ENCODE results near the gene SPAG6.

DNA sequence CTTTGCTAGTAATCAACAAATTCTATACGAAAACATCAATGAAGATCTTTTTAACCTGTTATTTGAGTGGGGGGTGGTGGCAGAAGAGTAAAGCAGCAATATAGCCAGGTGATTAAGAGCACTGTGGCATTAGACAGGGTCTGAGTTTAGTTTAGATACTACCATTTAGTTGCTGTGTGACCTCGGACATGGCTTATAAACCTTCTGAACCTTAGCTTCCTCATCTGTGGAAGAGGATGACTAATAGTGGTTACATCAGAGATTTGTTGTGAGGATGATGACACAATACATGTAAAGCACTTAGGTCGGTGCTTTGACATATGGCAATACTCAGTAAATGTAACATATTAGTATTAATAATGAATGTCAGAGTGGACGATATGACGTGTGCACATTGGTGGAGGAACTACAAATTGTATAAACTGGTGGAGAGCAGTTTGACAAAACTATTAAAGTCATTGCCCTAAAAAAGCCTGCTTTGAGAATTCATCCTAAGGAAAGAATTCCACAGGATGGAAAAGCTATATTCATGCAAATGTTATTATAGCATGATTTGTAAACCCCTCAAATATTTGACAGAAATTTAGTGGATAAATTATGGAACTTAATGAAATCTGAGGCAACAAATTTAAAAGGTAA, 24.3 kb downstream of the SPAG6 start:
- TF ChIP-seq, protein P1, sequence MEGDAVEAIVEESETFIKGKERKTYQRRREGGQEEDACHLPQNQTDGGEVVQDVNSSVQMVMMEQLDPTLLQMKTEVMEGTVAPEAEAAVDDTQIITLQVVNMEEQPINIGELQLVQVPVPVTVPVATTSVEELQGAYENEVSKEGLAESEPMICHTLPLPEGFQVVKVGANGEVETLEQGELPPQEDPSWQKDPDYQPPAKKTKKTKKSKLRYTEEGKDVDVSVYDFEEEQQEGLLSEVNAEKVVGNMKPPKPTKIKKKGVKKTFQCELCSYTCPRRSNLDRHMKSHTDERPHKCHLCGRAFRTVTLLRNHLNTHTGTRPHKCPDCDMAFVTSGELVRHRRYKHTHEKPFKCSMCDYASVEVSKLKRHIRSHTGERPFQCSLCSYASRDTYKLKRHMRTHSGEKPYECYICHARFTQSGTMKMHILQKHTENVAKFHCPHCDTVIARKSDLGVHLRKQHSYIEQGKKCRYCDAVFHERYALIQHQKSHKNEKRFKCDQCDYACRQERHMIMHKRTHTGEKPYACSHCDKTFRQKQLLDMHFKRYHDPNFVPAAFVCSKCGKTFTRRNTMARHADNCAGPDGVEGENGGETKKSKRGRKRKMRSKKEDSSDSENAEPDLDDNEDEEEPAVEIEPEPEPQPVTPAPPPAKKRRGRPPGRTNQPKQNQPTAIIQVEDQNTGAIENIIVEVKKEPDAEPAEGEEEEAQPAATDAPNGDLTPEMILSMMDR (conservative IDR thresholded peaks at IDR 0.05; ENCODE audit: low read depth, low read length): no peak
- TF ChIP-seq POLR2A (IDR thresholded peaks at IDR 0.05; ENCODE audit: low read depth, low read length): no peak
